Activated CD8-positive, alpha-beta memory T cell treated with anti-CD3 and anti-CD28 coated beads for 24 hours (primary cell): Measurements from ENCODE around the gene KRTAP5-10.
"Not testable (repeated sequence)": the region's sequence is repeated elsewhere in the genome, so short reads cannot be mapped to it uniquely, and the experiment has no call there.

ENCODE experiments used
- DNase-seq: peaks from one replicate; pipeline ENCODE4 v3.0.0-alpha.2; 2020

The KRTAP5-10 gene

DNA sequence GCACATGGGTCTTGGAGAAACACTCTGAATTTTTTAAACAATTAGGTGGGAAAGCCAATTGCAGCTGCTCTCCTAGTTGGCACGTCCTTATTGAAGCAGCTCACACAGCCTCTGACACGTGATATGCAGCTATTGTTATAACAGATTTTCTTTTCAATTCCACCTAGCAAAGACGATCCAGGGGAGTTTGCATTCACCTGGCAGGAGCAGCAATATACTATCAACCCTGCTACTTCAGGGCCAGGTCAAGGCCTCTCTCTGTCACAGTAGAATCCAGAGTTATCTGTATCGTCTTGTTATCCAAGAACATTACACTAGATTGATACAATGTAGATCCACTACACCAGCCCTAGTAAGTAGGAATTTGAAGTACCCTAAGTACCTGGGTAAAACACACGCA is 9.1 kb downstream of the KRTAP5-10 start:
- no peak for DNase-seq

DNA sequence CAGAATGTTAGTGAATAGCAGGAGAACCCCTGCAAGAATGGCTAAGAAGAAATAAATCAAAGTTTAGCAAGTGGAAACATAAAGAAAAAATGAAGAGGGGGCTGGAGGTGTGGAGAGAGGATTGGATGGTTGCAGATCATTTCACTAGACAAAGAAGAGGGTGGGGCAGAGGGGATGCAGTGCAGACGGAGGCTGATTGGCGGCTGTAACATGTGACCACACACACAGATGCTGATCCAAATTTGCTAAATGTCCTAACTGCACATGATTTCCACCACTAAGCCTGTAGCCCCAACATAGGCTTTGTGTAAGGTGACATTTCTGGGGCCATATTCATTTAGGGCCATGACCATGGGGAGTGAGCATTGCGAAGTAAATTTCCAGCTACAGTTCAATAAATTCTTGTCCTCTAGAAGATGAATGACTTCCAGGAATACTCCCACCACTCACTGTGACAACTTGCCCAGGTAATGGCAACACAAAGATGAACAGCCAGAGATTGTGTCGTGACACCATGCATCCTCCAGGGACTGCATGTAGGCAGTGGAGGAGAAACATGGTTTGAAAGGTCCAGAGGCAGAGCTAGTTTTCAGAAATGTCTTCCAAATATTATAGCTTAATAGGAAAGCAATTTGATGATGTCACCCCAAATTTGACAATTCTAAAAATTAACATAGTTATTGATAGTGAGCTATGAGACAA is 10.5 kb downstream of the KRTAP5-10 start:
- DNase-seq = no peak

DNA sequence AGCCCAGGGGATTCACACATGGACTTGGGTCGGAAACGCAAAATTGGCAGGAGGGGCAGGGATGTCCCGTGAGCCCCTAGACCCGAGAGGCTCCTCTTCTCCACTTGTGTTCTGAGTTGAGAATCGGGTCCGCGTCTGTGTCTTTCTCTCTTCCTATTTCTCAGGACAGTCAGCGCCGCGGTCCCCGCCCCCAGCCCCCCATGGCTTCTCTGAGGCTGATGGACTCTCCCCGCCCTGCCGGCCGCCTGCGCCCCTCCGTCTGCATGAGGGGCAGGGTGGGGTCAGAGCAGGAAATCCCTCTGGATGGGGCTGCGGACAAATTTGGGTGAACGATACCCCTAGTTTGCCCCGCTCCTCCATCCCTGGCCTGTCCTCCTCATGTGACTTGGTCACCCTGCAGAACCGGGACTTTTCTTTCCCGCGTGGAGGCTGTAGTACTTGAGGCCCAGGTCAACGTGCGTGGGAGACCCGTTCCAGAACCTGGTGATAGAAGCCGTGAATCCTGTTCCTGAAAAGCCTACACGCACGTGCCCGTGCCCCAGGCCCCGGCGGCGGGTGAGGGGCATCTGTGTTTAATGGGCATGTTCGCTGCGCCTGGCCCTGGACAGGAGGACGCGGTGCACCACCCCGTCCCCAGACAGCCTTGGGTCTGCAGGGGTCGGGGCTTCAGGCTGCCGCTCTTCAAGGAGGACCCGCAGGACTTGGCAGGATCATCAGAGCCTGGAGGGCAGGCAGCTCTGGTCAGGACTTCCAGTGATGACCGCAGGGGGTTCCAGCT is 11.5 kb downstream of the KRTAP5-10 start:
- not testable (repeated sequence) for DNase-seq

DNA sequence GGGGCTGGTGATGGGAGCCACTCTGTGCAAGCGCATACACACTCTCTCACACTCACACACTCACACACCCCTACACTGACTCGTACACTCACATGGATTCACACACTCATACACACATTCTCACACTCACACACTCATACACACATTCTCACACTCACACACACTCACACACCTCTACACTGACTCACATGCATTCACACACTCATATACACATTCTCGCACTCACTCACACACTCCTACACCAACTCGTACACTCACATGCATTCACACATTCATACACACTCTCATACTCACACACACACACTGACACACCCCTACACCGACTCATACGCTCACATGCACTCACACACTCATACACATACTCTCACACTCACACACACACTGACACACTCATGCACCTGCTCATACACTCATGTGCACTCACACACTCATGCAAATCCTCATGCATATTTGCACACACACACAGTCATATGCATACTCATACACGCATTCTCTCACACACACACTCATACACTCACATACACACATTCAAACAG is 12.2 kb downstream of the KRTAP5-10 start:
- DNase-seq = no peak

DNA sequence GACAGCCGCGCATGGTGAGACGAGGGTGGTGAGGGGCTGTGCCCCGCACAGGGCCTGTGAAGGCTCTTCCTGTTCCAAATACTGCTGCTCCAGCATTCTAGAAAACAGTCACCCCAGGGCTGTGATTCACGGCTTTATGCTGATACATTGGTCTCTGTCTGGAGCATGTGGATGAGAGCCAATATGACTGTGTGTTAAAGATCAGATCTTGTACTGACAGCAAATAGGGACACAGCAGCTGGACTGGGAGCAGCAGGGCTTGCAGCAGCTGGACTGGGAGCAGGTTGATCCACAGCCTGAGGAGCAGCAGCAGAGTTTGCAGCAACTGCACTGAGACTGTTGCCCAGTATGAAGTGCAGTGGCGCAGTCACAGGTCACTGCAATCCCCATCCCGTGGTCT is 14.2 kb downstream of the KRTAP5-10 start:
- not testable (repeated sequence) for DNase-seq

DNA sequence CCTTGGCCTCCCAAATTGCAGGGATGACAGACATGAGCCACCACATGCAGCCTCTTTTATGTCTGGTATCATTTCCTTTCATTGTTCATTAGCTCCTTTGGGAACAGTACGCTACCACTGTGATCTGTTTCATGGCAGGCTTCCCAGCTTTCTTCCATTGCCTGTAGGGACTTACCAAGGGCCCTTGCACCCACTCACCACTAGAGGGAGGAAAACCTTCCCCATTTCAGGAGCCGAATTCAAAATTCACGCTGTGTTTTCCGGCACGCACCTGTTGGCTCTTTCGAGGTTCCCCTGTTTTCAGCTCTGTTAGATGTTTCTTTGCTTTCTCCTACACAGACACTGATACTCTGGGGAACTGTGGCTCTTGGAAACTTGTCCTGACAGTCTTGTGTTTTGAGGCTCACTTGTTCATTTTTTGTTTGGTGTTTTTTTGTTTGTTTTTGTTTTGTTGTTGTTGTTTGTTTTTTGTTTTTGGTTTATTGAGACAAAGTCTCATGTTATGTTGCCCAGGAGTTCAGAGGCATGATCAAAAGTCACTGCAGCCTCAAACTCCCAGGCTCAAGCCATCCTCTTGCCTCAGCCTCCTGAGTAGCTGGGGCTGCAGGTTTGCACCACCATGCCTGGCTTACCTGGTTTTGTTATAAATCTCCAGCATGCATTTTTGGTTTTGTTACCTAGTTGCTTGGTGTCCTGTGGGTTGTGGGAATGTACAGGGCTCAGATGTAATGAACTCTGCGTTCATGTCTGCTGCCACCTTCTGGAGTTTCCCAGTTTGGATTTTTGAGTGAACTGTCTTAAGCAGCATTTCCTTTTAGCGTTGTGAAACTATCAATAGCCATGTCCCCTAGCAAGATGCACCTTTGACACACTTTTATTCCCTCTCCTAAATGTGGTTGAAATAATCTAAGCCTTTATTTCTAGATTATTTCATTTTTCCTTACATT is 15.0 kb downstream of the KRTAP5-10 start:
- no peak for DNase-seq

DNA sequence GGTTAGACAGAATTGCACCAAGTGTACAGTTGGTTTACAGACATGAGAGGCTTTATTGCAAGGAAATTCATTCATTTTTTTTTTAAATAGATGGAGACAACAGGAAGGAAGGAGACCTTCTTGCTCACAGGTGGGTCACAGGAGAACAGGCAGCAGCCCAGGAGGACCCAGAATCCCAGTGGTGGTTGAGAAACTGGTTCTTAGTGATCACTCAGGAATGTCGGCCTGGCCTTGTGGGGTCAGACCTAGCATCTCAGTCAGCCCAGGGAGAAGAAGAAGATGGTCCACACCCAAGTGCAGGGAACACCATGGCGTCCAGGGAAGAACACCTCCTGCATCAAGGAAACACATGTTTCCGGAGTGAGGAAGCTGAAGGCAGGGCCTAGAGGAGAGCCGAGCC is 16.5 kb downstream of the KRTAP5-10 start:
- DNase-seq = no peak

DNA sequence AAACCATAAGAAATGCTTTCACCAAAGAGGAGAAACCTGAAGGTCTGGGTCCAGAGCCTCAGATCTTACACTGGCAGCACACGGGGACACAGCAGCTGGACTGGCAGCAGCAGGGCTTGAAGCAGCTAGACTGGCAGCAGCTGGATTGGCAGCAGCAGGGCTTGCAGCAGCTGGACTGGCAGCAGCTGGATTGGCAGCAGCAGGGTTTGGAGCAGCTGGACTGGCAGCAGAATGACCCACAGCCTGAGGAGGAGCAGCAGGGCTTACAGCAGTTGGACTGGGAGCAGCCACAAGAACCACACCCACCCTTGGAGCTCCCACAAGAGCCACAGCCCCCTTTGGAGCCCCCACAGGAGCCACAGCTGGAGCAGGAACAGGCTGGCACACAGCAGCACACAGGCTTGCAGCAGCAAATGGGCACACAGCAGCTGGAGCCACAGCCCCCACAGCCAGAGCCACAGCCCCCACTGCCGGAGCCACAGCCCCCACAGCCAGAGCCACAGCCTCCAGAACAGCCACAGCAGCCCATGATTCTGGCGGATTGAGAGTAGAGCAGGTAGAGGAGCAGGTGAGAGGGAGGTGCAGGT is 17.0 kb downstream of the KRTAP5-10 start, which contains the start of gene KRTAP5-11:
KRTAP5-11 (minus strand) TSS at position 567 of the 587 bp plus-strand sequence; CDS start at position 529, 38 bp downstream.
- DNase-seq = no peak

DNA sequence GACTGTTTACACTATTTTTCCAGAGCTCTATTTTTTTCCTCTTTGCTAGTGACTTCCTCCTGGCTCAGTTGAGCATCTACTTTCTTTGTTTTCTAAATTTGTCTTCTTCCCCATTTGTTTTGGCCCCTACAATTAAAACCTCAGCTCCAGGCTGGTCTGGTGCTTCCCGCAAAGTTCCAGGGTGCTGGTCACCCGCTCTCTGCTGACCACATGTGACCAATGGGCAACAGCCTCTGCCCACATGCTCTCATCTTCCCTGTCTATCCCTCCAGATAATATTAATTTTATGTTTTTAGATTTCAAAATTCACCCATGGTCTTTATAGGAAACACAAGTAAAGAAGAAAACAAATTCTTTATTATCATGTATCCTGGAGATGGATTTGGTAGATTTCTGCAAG is 17.6 kb downstream of the KRTAP5-10 start:
- DNase-seq = not testable (repeated sequence)

DNA sequence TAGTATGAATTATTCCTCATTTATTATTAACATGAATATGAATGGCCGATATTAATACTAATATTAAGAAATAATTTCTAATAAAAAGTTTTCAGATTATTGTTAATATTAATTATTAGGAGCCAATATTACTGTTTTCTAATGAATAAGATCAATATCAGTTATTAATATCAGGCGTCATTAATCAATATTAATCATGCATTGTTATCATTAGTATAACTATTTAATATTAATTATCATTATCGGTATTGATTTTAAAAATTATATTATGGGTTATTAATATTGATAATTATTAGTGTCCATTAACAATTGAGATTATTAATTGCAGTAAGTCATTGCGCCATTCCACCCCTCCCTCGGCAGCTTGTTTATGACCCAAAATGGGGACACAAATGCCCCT is 20.3 kb downstream of the KRTAP5-10 start:
- not testable (repeated sequence) for DNase-seq

DNA sequence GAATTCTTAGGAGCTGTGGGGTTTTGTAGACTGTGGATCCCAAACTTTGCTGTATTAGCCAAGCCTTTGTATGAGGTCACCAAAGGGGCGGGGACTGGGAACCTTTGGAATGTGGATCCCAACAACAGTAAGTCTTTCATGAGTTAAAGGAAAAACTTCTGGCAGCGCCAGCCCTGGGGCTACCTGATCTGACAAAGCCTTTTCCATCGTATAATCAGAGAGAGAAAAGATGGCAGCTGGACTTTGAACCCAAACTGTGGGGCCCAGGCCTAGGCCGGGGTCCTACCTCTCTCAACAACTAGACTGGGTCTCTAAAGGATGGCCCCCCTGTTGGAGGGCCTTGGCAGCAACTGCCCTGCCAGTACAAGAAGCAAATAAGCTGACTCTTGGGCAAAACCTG is 23.0 kb downstream of the KRTAP5-10 start:
- not testable (repeated sequence) for DNase-seq

DNA sequence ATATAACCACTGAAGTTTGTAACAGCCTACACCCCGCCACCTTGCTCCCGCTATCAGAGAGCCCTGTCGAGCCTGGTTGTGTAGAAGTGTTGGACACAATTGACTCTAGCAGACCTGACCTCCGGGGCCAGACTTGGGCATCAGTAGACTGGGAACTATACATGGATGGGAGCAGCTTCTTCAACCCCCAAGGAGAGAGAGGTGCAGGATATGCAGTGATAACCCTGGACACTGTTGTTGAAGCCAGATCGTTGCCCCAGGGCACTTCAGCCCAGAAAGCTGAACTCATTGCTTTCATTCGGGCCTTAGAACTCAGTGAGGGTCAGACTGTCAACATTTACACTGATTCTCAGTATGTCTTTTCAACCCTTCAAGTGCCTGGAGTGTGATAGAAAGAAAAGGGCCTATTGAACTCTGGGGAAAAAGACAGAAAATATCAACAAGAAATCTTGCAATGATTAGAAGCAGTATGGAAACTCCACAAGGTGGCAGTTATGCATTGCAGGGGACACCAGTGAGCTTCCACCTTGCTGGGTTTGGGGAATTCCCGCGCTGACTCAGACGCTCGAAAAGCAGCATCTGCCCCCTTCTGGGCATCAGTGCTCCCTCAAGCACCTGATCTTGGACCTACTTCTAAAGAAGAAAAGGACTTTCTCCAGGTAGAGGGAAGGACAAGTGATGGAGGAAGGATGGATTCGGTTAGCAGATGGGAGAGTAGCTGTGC is 23.6 kb downstream of the KRTAP5-10 start:
- peak; percentile 64 for DNase-seq

DNA sequence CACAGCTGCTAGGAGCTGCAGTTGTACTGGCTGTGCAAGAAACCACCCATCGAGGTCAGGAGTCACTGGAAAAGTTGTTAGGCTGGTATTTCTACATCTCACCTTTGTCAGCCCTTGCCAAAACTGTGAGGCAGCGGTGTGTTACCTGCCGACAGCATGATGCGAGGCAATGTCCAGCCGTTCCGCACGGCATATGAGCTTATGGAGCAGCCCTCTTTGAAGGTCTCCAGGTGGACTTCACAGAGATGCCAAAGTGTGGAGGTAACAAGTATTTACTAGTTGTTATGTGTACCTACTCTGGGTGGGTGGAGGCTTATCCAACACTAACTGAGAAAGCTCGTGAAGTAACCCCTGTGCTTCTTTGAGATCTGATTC is 24.2 kb downstream of the KRTAP5-10 start:
- not testable (repeated sequence) for DNase-seq

DNA sequence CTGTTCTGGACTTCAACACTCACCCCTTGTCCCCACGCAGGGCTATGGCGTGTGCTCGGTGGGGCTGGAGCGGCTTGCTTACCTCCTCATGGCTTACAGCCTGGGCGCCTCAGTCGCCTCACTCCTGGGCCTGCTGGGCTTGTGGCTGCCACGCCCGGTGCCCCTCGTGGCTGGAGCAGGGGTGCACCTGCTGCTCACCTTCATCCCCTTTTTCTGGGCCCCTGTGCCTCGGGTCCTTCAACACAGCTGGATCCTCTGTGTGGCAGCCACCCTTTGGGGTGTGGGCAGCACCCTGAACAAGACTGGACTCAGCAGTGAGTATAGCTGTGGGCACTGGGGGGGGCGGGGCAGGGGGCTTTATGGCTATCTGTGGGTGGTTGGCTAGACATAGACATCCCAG is 37.9 kb downstream of the KRTAP5-10 start:
- not testable (repeated sequence) for DNase-seq

DNA sequence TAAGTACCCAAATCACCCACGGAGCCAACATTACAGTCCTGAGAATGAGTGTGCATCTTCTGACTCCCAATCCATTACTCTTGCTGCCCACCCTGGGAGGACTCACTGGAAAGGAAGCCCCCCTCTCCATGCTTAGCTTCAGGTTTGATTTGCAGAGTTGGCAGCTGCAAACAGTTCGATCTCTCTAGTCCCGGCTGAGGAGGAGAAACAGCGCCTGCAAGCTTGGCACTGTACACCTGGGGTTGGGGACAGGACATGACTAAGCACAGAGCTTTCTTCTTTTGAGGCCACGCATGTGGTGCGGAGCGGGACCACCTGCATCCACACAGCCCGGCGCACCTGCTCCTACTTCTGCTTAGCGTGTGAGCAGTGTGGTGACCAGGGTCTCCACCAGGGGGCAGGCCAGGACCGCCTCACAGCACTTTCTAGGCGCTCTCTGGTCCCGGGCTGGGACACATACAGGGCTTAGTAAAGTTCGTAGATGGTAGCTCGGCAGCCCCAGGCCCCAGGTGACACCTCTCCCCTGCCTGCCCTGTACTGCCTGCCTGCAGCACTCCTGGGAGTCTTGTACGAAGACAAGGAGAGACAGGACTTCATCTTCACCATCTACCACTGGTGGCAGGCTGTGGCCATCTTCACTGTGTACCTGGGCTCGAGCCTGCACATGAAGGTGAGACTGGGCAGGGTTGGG is 39.6 kb downstream of the KRTAP5-10 start:
- peak; percentile 63 for DNase-seq

DNA sequence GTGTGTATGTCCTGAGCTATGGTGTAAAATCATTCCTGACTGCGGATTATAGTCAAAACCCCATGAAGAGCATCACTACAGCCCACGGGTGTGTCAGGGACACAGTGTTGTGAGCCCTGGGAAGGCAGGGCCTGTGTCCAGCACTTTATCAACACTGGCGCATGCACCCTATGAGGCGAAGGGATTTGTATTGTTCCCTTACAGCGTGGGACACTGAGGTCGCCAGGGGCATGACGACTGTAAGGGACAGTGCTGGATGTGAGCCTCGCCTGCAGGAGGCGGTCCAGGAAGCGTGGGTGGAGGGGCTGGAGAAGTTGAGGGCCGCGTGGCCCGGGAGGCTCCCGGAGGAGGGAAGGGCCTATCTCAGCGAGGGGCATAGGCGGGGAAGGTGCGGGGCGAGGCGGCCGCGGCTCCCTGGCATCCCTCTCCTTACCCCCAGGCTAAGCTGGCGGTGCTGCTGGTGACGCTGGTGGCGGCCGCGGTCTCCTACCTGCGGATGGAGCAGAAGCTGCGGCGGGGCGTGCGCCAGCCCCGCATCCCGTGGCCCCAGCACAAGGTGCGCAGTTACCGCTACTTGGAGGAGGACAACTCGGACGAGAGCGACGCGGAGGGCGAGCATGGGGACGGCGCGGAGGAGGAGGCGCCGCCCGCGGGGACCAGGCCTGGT is 41.6 kb downstream of the KRTAP5-10 start:
- peak; percentile 55 for DNase-seq

DNA sequence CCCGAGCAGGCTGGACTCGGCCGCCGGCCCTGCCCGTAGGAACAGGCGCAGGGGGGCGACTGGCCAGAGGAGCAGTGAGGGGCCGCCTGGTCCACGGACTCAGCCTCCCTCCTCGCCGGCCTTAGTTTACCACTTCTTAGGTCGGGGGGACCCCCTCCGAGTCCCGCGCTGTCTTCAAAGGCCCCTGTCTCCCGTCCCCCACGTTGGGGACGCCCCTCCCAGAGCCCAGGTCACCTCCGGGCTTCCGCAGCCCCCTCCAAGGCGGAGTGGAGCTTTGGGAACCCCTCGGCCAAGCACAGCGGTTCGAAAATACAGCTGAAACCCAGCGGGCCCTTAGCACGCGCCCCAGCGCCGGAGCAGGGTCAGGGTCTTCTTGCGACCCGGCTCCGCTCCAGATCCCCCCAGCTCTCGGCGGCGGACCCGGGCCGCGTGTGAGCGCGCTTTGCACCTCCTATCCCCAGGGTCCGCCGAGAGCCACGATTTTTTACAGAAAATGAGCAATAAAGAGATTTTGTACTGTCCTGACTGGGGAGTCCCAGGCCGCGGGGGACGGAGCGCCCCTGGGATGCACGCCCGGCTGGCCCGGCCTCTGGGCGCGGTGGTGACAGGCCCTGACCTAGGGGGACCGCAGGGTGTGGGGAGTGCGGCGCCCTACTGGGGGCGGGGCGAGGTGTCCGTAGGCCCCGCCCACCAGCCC is 42.3 kb downstream of the KRTAP5-10 start:
- DNase-seq = peak; percentile 58

DNA sequence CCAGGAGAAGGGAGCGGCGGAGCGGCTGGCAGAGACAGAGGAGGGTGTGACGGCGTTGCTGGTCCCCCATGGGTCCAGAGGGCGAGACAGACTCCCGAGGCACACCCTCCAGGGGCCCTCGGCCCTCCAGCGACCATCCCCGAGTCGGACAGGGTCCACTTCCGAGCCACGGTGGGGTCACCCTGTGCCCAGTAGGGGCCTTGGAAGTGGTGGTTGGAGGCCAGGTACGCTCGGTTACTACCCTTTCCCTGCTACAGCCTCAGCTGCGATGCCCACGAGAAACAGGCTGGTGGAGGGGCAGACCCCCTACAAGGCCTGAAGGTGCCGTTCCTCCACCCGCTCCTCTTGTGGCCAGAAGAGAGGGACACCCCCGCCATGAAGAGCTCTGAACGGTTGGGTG is 42.9 kb downstream of the KRTAP5-10 start:
- peak; percentile 54 for DNase-seq

DNA sequence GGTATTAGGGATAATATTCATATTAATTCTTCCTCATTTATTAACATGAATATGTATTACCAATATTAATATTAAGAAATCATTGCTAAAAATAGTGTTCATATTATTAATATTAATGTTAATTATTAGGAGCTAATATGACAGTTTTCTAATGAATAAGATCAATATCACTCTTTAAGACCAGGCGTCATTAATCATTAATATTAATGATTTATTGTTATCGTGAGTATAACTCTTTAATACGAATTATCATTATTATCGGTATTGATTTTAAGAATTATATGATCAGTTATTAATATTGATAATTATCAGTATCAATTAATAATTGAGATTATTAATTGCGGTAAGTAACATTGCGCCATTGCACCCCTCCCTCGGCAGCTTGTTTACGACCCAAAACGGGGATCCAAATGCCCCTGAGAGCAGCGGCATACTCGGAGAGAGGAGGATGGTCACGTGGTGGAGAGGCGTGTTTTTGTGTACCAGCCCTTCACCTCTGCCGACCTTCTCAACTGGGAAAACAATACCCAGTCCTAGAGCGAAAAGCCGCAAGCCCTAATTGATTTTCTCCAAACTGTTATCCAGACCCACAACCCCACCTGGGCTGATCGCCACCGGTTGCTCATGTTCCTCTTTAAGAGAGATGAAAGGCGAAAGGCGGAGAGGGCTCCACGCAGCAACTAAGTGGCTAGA is 46.0 kb downstream of the KRTAP5-10 start:
- not testable (repeated sequence) for DNase-seq
